MCF 10A (cell line): ENCODE results near the gene ADAMTSL1. TPM values are rescaled to one million over a fixed set of nuclear protein-coding genes. Genes with fewer than 3 reads are reported as not detected.

Experiments
- BruUV-seq: library from RNA; stranded (reverse); fragments of 400-500 nt; replicated peaks from 2 replicates; lab custom pipeline; 2021; lab: Mats Ljungman, UMichigan
- CTCF ChIA-PET: fragments of 300-600 bp; sonication (Branson Sonifier 250); formaldehyde crosslinking; extraction: SDS; loops from one replicate; lab custom pipeline; 2021; ENCODE audit warnings: antibody characterized with exemption, inconsistent platforms; lab: Yijun Ruan, JAX
- POLR2A ChIA-PET: fragments of 300-600, 350-650 bp; sonication (Branson Sonifier 250); formaldehyde crosslinking; extraction: SDS; loops from one replicate; lab custom pipeline; 2020; ENCODE audit warnings: antibody characterized with exemption, inconsistent platforms; lab: Yijun Ruan, JAX
- DNase-seq: peaks from one replicate; pipeline ENCODE4 v3.0.0-alpha.2; 2018; ENCODE audit not compliant: unreplicated experiment
- H3K27ac Mint-ChIP-seq: one replicate; pipeline ENCODE4 v1.8.0; 2022; ENCODE audit warnings: mild to moderate bottlenecking, low read depth, mixed read lengths; ENCODE audit not compliant: unreplicated experiment
- H3K27me3 Mint-ChIP-seq: one replicate; pipeline ENCODE4 v1.8.0; 2022; ENCODE audit warnings: mixed read lengths; ENCODE audit not compliant: insufficient read depth, unreplicated experiment
- H3K36me3 Mint-ChIP-seq: one replicate; pipeline ENCODE4 v1.8.0; 2022; ENCODE audit warnings: mild to moderate bottlenecking, moderate library complexity, mixed read lengths; ENCODE audit not compliant: insufficient read depth, unreplicated experiment
- H3K4me1 Mint-ChIP-seq: one replicate; pipeline ENCODE4 v1.8.0; 2022; ENCODE audit warnings: mixed read lengths; ENCODE audit not compliant: insufficient read depth, unreplicated experiment
- H3K4me3 Mint-ChIP-seq: one replicate; pipeline ENCODE4 v1.8.0; 2022; ENCODE audit warnings: mild to moderate bottlenecking, moderate library complexity, mixed read lengths; ENCODE audit not compliant: unreplicated experiment
- H3K9me3 Mint-ChIP-seq: one replicate; pipeline ENCODE4 v1.8.0; 2022; ENCODE audit warnings: mixed read lengths; ENCODE audit not compliant: unreplicated experiment
- CTCF ChIP-seq: fragments of 200-600 bp; IDR thresholded peaks from one replicate; pipeline ENCODE4 v1.8.0; 2022; ENCODE audit warnings: antibody characterized with exemption, mild to moderate bottlenecking; ENCODE audit not compliant: unreplicated experiment
- intact Hi-C: fragments of 100-400 bp; cut with micrococcal nuclease; formaldehyde crosslinking; loops from 2 replicates; pipeline ENCODE4 v1.14.1; 2022
- microRNA-seq: library from miRNA; unstranded; fragments of <30 nt; microRNA quantifications from one replicate; pipeline ENCODE4 v1.2.0, GENCODE V29; 2022
- total RNA-seq: library from RNA; stranded (reverse); gene quantifications from 2 replicates; pipeline ENCODE4 v1.2.3, GENCODE V29; 2022

ADAMTSL1 gene
- total RNA-seq, 1 experiment from 2014 or later, result not detected

- no peak overlapping the region for H3K27ac Mint-ChIP-seq
- intact Hi-C loops, result no loop called here
- H3K27me3 Mint-ChIP-seq, result peaks cover 10% of the 10 kb centered on the region
- no TSS peak for BruUV-seq
- POLR2A ChIA-PET, result no interaction called here
- no peaks in the 10 kb centered on the region for H3K36me3 Mint-ChIP-seq
- CTCF ChIA-PET, result no interaction called here
- TF ChIP-seq CTCF, result no peak
- H3K9me3 Mint-ChIP-seq, result no peaks in the 10 kb centered on the region
- DNase-seq, result no peak
- H3K4me1 Mint-ChIP-seq, result no peaks in the 10 kb centered on the region
- no peak overlapping the region for H3K4me3 Mint-ChIP-seq
Measured at GRCh38 chr9:18947892-18948339, 474.0 kb downstream of the ADAMTSL1 start.

- CTCF ChIA-PET, result no interaction called here
- BruUV-seq, result no TSS peak
- Mint-ChIP-seq H3K4me3 (no peak overlapping the region), H3K27ac (no peak overlapping the region), H3K4me1 (no peaks in the 10 kb centered on the region), H3K9me3 (no peaks in the 10 kb centered on the region), H3K27me3 (peaks cover 16% of the 10 kb centered on the region), H3K36me3 (no peaks in the 10 kb centered on the region)
- DNase-seq, result no peak
- POLR2A ChIA-PET, result no interaction called here
- TF ChIP-seq CTCF, result no peak
- intact Hi-C loops, result no loop called here
Measured at GRCh38 chr9:18951936-18952335, 478.0 kb downstream of the ADAMTSL1 start.

GRCh38 chr9:18955626-18956025 is 481.7 kb downstream of the ADAMTSL1 start:
- Mint-ChIP-seq H3K36me3 (no peaks in the 10 kb centered on the region), H3K27ac (no peak overlapping the region), H3K4me1 (no peaks in the 10 kb centered on the region), H3K9me3 (no peaks in the 10 kb centered on the region), H3K27me3 (peaks cover 45% of the 10 kb centered on the region), H3K4me3 (no peak overlapping the region)
- CTCF ChIA-PET, result no interaction called here
- no peak for TF ChIP-seq CTCF
- intact Hi-C loops, result no loop called here
- BruUV-seq, result no TSS peak
- no peak for DNase-seq
- POLR2A ChIA-PET, result interaction anchor here (0.6 kb wide), 1 partner anchor 361 kb away, joined by 3 read pairs; no protein-coding TSS in a partner anchor

Small RNAs within 50 kb of the gene (microRNA-seq; reads per million reads assigned to microRNA genes)
- not detected for gene MIR3152
